ENCODE data around the gene KCND3.
A peak's percentile ranks its signal among the peaks of the same experiment; 100 is the strongest.

Gene KCND3

GRCh38 chr1:111882559-111882958 is 106.9 kb downstream of the KCND3 start:
- Histone ChIP-seq H3K27me3 (ENCODE audit: control insufficient read depth in 3 of 3, insufficient read depth in 3 of 3, low read depth in 1 of 3, low read length in 3 of 3) (peaks cover 0 to 16% (median 0%) of the 10 kb centered on the region in 3 experiments), H3K79me1 (ENCODE audit: low read depth, low read length) (no peaks in the 10 kb centered on the region), H3K14ac (ENCODE audit: low read length) (no peak overlapping the region), H3K23ac (ENCODE audit: low read depth, low read length, poor library complexity) (no peak overlapping the region), H2BK120ac (ENCODE audit: low read depth, low read length) (no peak overlapping the region), H3K9me3 (replicated peaks in 1 of 2; ENCODE audit: control insufficient read depth in 2 of 2, insufficient read depth in 1 of 2, low read depth in 1 of 2, low read length in 2 of 2) (no peaks in the 10 kb centered on the region), H3K18ac (ENCODE audit: low read length) (no peak overlapping the region), H3K4me2 (ENCODE audit: insufficient read depth, low read length, poor library complexity, severe bottlenecking) (no peak overlapping the region), H2BK5ac (ENCODE audit: low read length) (no peak overlapping the region), H4K91ac (ENCODE audit: low read depth, low read length, poor library complexity) (no peak overlapping the region), H3K4ac (ENCODE audit: low read length) (no peak overlapping the region), H3K27ac (replicated peaks; ENCODE audit: low read length) (no peak overlapping the region), H2AK5ac (ENCODE audit: low read depth, low read length) (peak overlapping the region; percentile 17), H4K8ac (ENCODE audit: low read depth, low read length) (no peak overlapping the region), H3K4me1 (ENCODE audit: control insufficient read depth in 2 of 2, insufficient read depth in 1 of 2, low read depth in 1 of 2, low read length in 2 of 2) (peaks cover 0 to 22% of the 10 kb centered on the region in 2 donors), H2BK15ac (ENCODE audit: low read length) (no peak overlapping the region), H3K36me3 (replicated peaks in 1 of 2; ENCODE audit: control insufficient read depth in 2 of 2, insufficient read depth in 2 of 2, low read length in 2 of 2) (no peaks in the 10 kb centered on the region), H3K9ac (ENCODE audit: low read depth, low read length, poor library complexity) (no peak overlapping the region), H2AFZ (ENCODE audit: low read length) (no peak overlapping the region), H2BK12ac (ENCODE audit: low read length) (no peak overlapping the region), H3K4me3 (ENCODE audit: low read length in 2 of 2) (no peak overlapping the region)
- DNase-seq (ENCODE audit: low spot score) = no peak
- WGBS, 2 donors (ENCODE audit: extremely low coverage in 2 of 2, insufficient read length in 2 of 2, insufficient replicate concordance in 1 of 2) = no CpG with 5 or more reads among the region's 6 CpGs

DNA sequence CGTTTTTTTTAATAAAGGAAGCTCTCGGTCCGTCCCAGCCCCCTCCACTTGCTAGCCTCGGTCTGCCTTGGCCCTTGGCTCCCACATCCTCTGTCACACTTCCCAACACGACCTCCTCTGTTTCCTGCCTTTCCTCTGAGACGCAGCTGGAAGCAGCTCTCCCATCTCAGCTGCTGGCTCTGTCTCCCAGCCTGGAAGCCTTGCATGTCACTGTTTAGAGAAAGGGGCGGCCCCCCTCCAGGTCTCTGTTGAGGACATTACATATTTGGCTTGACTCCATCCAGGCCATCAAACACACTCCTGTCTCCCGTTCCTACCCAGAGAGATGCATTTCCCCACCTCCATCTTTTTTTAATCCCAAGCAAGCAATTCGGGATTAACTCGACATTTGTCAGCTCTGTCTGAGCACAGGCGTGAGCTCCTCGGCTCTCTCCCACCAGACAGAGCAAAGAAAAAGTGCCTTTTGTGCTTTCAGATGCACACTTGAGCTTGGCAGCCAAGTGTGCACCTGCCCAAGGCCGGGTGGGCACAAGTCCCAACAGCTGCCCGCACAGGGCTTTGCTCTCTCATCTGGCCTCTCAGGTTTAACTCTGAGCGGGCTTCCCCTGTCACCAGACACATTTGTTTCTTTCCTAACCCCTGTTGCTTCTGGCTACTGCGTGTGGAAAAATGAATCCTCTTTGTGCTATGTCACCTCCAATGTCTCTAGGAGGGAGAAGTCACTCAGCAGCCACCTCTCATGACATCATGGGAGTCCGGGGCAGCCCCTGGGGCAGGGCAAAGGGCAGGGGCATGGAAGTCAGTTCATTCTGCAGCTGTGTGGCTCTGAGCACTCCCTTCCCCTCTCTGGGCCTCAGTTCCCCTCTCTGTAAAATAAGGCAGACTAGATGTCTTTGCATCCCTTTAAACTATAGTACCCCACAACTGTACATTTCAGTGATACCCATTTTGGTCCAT is 108.3 kb downstream of the KCND3 start:
- H4K8ac ChIP-seq (ENCODE audit: low read depth, low read length) = no peak overlapping the region
- H3K27me3 ChIP-seq (ENCODE audit: control insufficient read depth in 3 of 3, insufficient read depth in 3 of 3, low read depth in 1 of 3, low read length in 3 of 3) = peaks cover 0 to 18% (median 0%) of the 10 kb centered on the region in 3 experiments
- no peak overlapping the region for H2BK5ac ChIP-seq (ENCODE audit: low read length)
- DNase-seq (ENCODE audit: low spot score) = no peak
- H3K27ac ChIP-seq (replicated peaks; ENCODE audit: low read length) = no peak overlapping the region
- no peak overlapping the region for H3K23ac ChIP-seq (ENCODE audit: low read depth, low read length, poor library complexity)
- H3K79me1 ChIP-seq (ENCODE audit: low read depth, low read length) = no peaks in the 10 kb centered on the region
- WGBS, 2 donors (ENCODE audit: extremely low coverage in 2 of 2, insufficient read length in 2 of 2, insufficient replicate concordance in 1 of 2) = no CpG with 5 or more reads among the region's 17 CpGs
- no peaks in the 10 kb centered on the region for H3K9me3 ChIP-seq (replicated peaks in 1 of 2; ENCODE audit: control insufficient read depth in 2 of 2, insufficient read depth in 1 of 2, low read depth in 1 of 2, low read length in 2 of 2)
- H3K9ac ChIP-seq (ENCODE audit: low read depth, low read length, poor library complexity) = no peak overlapping the region
- no peak overlapping the region for H3K14ac ChIP-seq (ENCODE audit: low read length)
- H2AK5ac ChIP-seq (ENCODE audit: low read depth, low read length) = no peak overlapping the region
- no peaks in the 10 kb centered on the region for H3K36me3 ChIP-seq (replicated peaks in 1 of 2; ENCODE audit: control insufficient read depth in 2 of 2, insufficient read depth in 2 of 2, low read length in 2 of 2)
- peak overlapping the region; percentile 19 for H3K4ac ChIP-seq (ENCODE audit: low read length)
- H3K4me3 ChIP-seq (ENCODE audit: low read length in 2 of 2) = no peak overlapping the region
- H3K18ac ChIP-seq (ENCODE audit: low read length) = peak overlapping the region; percentile 46
- peak overlapping the region; percentile 4 for H2BK15ac ChIP-seq (ENCODE audit: low read length)
- no peak overlapping the region for H3K4me2 ChIP-seq (ENCODE audit: insufficient read depth, low read length, poor library complexity, severe bottlenecking)
- H2BK120ac ChIP-seq (ENCODE audit: low read depth, low read length) = no peak overlapping the region
- no peak overlapping the region for H2AFZ ChIP-seq (ENCODE audit: low read length)
- peaks cover 0 to 19% of the 10 kb centered on the region in 2 donors for H3K4me1 ChIP-seq (ENCODE audit: control insufficient read depth in 2 of 2, insufficient read depth in 1 of 2, low read depth in 1 of 2, low read length in 2 of 2)
- H2BK12ac ChIP-seq (ENCODE audit: low read length) = no peak overlapping the region
- H4K91ac ChIP-seq (ENCODE audit: low read depth, low read length, poor library complexity) = no peak overlapping the region

DNA sequence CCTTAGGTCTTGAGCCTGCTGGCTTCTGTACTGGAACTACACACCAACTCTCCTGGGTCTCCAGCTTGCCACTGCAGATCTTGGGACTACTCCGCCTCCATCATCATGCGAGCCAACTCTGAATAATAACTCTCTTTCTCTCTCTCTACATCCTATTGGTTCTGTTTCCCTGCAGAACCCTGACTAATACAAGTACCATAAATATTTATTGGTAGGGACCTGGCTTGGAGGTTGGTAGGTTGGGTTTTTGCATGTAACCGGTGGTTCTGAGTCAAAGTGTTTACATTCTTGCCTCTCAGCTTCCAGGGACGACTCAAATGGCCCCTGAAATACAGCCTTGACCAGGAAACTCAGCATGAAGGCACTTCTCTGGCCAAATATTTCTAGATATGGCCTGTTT is 110.4 kb downstream of the KCND3 start:
- no peaks in the 10 kb centered on the region for H3K36me3 ChIP-seq (replicated peaks in 1 of 2; ENCODE audit: control insufficient read depth in 2 of 2, insufficient read depth in 2 of 2, low read length in 2 of 2)

DNA sequence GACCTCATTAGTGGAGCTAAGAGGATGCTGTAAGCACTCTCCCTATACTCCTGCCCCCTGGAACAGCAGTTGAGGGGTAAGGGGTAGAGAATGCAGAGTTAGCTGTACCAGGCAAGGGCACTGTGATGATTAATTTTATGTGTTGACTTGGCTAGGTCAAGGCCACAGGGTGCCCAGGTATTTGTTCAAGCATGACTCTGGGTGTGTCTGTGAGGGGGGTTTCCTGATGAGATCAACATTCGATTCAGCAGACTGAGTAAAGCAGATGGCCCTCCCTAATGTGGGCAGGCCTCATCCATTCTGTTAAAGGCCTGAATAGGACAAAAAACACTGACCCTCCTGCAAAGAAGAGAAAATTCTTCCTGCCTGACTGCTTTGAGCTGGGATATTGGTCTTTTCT is 110.8 kb downstream of the KCND3 start:
- Histone ChIP-seq H3K27me3 (ENCODE audit: control insufficient read depth in 3 of 3, insufficient read depth in 3 of 3, low read depth in 1 of 3, low read length in 3 of 3) (peaks cover 0 to 35% (median 0%) of the 10 kb centered on the region in 3 experiments), H3K9ac (ENCODE audit: low read depth, low read length, poor library complexity) (no peak overlapping the region), H3K14ac (ENCODE audit: low read length) (no peak overlapping the region), H2AK5ac (ENCODE audit: low read depth, low read length) (peak overlapping the region; percentile 36), H2BK15ac (ENCODE audit: low read length) (no peak overlapping the region), H2BK5ac (ENCODE audit: low read length) (no peak overlapping the region), H3K9me3 (replicated peaks in 1 of 2; ENCODE audit: control insufficient read depth in 2 of 2, insufficient read depth in 1 of 2, low read depth in 1 of 2, low read length in 2 of 2) (no peaks in the 10 kb centered on the region), H3K18ac (ENCODE audit: low read length) (peak overlapping the region; percentile 17), H3K79me1 (ENCODE audit: low read depth, low read length) (no peaks in the 10 kb centered on the region), H3K4ac (ENCODE audit: low read length) (no peak overlapping the region), H2BK120ac (ENCODE audit: low read depth, low read length) (no peak overlapping the region), H2AFZ (ENCODE audit: low read length) (no peak overlapping the region), H3K4me1 (ENCODE audit: control insufficient read depth in 2 of 2, insufficient read depth in 1 of 2, low read depth in 1 of 2, low read length in 2 of 2) (peaks cover 0 to 19% of the 10 kb centered on the region in 2 donors), H3K27ac (replicated peaks; ENCODE audit: low read length) (no peak overlapping the region), H2BK12ac (ENCODE audit: low read length) (no peak overlapping the region), H3K4me2 (ENCODE audit: insufficient read depth, low read length, poor library complexity, severe bottlenecking) (no peak overlapping the region), H4K8ac (ENCODE audit: low read depth, low read length) (no peak overlapping the region), H3K23ac (ENCODE audit: low read depth, low read length, poor library complexity) (no peak overlapping the region), H3K4me3 (ENCODE audit: low read length in 2 of 2) (no peak overlapping the region), H3K36me3 (replicated peaks in 1 of 2; ENCODE audit: control insufficient read depth in 2 of 2, insufficient read depth in 2 of 2, low read length in 2 of 2) (no peaks in the 10 kb centered on the region), H4K91ac (ENCODE audit: low read depth, low read length, poor library complexity) (no peak overlapping the region)
- DNase-seq (ENCODE audit: low spot score) = no peak
- WGBS, 2 donors (ENCODE audit: extremely low coverage in 2 of 2, insufficient read length in 2 of 2, insufficient replicate concordance in 1 of 2) = no CpG with 5 or more reads among the region's 1 CpG

More for the DNA sequence above, 110.4 kb downstream of the KCND3 start:
- Histone ChIP-seq H2BK5ac (ENCODE audit: low read length) (no peak overlapping the region), H3K18ac (ENCODE audit: low read length) (no peak overlapping the region), H4K8ac (ENCODE audit: low read depth, low read length) (no peak overlapping the region), H3K9ac (ENCODE audit: low read depth, low read length, poor library complexity) (no peak overlapping the region), H2BK15ac (ENCODE audit: low read length) (no peak overlapping the region), H4K91ac (ENCODE audit: low read depth, low read length, poor library complexity) (no peak overlapping the region), H3K4me2 (ENCODE audit: insufficient read depth, low read length, poor library complexity, severe bottlenecking) (no peak overlapping the region), H3K27ac (replicated peaks; ENCODE audit: low read length) (no peak overlapping the region), H3K23ac (ENCODE audit: low read depth, low read length, poor library complexity) (no peak overlapping the region), H3K79me1 (ENCODE audit: low read depth, low read length) (no peaks in the 10 kb centered on the region), H3K14ac (ENCODE audit: low read length) (no peak overlapping the region), H2AFZ (ENCODE audit: low read length) (no peak overlapping the region), H2AK5ac (ENCODE audit: low read depth, low read length) (no peak overlapping the region), H3K4me1 (ENCODE audit: control insufficient read depth in 2 of 2, insufficient read depth in 1 of 2, low read depth in 1 of 2, low read length in 2 of 2) (peaks cover 0 to 19% of the 10 kb centered on the region in 2 donors), H3K9me3 (replicated peaks in 1 of 2; ENCODE audit: control insufficient read depth in 2 of 2, insufficient read depth in 1 of 2, low read depth in 1 of 2, low read length in 2 of 2) (no peaks in the 10 kb centered on the region), H3K4ac (ENCODE audit: low read length) (no peak overlapping the region), H2BK12ac (ENCODE audit: low read length) (no peak overlapping the region), H3K4me3 (ENCODE audit: low read length in 2 of 2) (no peak overlapping the region), H3K27me3 (ENCODE audit: control insufficient read depth in 3 of 3, insufficient read depth in 3 of 3, low read depth in 1 of 3, low read length in 3 of 3) (peaks cover 0 to 34% (median 0%) of the 10 kb centered on the region in 3 experiments), H2BK120ac (ENCODE audit: low read depth, low read length) (no peak overlapping the region)
- DNase-seq (ENCODE audit: low spot score) = no peak
- no CpG with 5 or more reads among the region's 4 CpGs for WGBS, 2 donors (ENCODE audit: extremely low coverage in 2 of 2, insufficient read length in 2 of 2, insufficient replicate concordance in 1 of 2)

Data from neuronal stem cell (in vitro differentiated cells).